Measurements from ENCODE around the gene KRT3. TPM values are rescaled to one million over a fixed set of nuclear protein-coding genes. Genes with fewer than 3 reads are reported as not detected.

The KRT3 gene
- total and polyA plus RNA-seq, 4 donors, result not detected

- no peak for DNase-seq (ENCODE audit: low spot score)
- 67% methylated on average over 2 of the region's 2 CpGs for WGBS
Observed at GRCh38 chr12:52817699-52818238, 21.9 kb upstream of the KRT3 start.

More at GRCh38 chr12:52817699-52818238, 21.9 kb upstream of the KRT3 start:
- Histone ChIP-seq H3K9me3 (ENCODE audit: control insufficient read depth in 4 of 4, low read length in 3 of 4) (no peaks in the 10 kb centered on the region), H3K9ac (ENCODE audit: low read depth in 1 of 2, low read length in 2 of 2) (no peak overlapping the region), H3K27ac (ENCODE audit: low read depth in 1 of 2, low read length in 2 of 2) (no peak overlapping the region), H3K4me1 (ENCODE audit: control insufficient read depth in 4 of 4, insufficient read depth in 4 of 4, low read length in 3 of 4) (no peaks in the 10 kb centered on the region), H3K27me3 (ENCODE audit: control insufficient read depth in 4 of 4, insufficient read depth in 4 of 4, low read length in 3 of 4) (no peaks in the 10 kb centered on the region), H3K4me3 (ENCODE audit: low read depth in 1 of 3, low read length in 3 of 3) (no peak overlapping the region), H3K36me3 (ENCODE audit: control insufficient read depth in 4 of 4, insufficient read depth in 3 of 4, low read depth in 1 of 4, low read length in 3 of 4) (no peaks in the 10 kb centered on the region)
- TF ChIP-seq YY1 (IDR thresholded peaks at IDR 0.05) (no peak), ZBTB33 (IDR thresholded peaks at IDR 0.05) (no peak), HNF4A (conservative IDR thresholded peaks at IDR 0.05) (no peak), HNF4G (IDR thresholded peaks at IDR 0.05) (no peak), FOXA1 (IDR thresholded peaks at IDR 0.05) (no peak), GABPA (IDR thresholded peaks at IDR 0.05 in 1 of 2, conservative IDR thresholded peaks at IDR 0.05 in 1 of 2) (no peak), NR2F2 (IDR thresholded peaks at IDR 0.05) (no peak), TAF1 (conservative IDR thresholded peaks at IDR 0.05) (no peak), CTCF (IDR thresholded peaks at IDR 0.05; ENCODE audit: low read depth, low read length, missing input control) (no peak), MAX (IDR thresholded peaks at IDR 0.05) (no peak), SP1 (IDR thresholded peaks at IDR 0.05) (no peak), EGR1 (IDR thresholded peaks at IDR 0.05; ENCODE audit: low read depth in 2 of 2) (no peak), ATF3 (IDR thresholded peaks at IDR 0.05) (no peak), RXRA (IDR thresholded peaks at IDR 0.05) (no peak), JUND (IDR thresholded peaks at IDR 0.05) (no peak)
- TF ChIP-seq, protein P1, sequence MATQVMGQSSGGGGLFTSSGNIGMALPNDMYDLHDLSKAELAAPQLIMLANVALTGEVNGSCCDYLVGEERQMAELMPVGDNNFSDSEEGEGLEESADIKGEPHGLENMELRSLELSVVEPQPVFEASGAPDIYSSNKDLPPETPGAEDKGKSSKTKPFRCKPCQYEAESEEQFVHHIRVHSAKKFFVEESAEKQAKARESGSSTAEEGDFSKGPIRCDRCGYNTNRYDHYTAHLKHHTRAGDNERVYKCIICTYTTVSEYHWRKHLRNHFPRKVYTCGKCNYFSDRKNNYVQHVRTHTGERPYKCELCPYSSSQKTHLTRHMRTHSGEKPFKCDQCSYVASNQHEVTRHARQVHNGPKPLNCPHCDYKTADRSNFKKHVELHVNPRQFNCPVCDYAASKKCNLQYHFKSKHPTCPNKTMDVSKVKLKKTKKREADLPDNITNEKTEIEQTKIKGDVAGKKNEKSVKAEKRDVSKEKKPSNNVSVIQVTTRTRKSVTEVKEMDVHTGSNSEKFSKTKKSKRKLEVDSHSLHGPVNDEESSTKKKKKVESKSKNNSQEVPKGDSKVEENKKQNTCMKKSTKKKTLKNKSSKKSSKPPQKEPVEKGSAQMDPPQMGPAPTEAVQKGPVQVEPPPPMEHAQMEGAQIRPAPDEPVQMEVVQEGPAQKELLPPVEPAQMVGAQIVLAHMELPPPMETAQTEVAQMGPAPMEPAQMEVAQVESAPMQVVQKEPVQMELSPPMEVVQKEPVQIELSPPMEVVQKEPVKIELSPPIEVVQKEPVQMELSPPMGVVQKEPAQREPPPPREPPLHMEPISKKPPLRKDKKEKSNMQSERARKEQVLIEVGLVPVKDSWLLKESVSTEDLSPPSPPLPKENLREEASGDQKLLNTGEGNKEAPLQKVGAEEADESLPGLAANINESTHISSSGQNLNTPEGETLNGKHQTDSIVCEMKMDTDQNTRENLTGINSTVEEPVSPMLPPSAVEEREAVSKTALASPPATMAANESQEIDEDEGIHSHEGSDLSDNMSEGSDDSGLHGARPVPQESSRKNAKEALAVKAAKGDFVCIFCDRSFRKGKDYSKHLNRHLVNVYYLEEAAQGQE (IDR thresholded peaks at IDR 0.05), result no peak

All from liver (tissue), 9 donors.